Measurements from ENCODE around the gene SP6.

SP6 gene

DNA sequence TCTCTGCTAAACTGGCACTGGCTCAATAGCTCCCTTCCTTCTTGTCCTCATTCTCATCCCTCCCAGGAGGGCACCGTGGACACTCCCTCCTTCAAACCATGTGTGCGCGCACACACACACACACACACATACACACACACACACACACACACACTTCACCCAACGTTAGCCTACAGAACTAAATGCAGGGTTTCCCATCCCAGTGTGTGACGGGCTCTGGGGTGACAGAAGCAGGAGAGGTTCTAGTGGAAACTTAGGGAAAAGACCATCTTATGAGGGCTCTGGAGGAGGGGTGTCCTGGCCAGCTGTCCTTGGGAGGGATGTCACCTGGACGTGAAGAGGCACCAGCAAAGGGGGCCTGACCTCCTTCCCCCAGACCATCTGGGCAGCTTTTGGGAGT is 49.1 kb downstream of the SP6 start:
- TF ChIP-seq ZFX (IDR thresholded peaks at IDR 0.05) = no peak
- TF ChIP-seq, protein P1, sequence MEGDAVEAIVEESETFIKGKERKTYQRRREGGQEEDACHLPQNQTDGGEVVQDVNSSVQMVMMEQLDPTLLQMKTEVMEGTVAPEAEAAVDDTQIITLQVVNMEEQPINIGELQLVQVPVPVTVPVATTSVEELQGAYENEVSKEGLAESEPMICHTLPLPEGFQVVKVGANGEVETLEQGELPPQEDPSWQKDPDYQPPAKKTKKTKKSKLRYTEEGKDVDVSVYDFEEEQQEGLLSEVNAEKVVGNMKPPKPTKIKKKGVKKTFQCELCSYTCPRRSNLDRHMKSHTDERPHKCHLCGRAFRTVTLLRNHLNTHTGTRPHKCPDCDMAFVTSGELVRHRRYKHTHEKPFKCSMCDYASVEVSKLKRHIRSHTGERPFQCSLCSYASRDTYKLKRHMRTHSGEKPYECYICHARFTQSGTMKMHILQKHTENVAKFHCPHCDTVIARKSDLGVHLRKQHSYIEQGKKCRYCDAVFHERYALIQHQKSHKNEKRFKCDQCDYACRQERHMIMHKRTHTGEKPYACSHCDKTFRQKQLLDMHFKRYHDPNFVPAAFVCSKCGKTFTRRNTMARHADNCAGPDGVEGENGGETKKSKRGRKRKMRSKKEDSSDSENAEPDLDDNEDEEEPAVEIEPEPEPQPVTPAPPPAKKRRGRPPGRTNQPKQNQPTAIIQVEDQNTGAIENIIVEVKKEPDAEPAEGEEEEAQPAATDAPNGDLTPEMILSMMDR (conservative IDR thresholded peaks at IDR 0.05) = no peak

DNA sequence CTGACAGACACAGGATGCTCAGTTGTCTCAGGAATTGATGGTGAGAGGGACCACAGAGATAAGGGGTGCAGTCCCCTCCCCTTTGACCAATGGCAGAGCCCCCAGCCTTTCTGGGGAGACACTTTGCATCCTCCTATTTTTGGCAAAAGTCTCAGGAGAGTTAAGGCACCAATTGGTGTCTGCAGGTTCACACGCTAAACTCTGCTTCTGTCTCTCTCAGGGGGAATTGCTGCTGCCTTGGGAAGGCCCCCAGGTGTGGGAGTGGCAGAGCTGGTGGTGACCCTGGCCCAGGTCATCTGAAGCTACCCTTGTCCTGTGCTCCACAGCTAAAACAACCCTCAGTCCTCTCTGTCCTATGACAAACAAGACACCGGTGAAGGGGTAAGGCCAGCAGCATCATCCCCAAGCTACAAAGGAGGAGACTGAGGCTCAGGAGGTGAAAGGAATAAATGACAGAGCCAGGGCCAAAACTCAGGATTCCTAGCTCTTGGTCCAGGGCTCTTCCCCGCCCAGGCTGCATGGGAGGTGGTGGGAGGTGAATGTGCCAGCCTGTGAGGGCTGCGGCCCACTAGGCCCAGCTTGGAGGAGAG is 49.7 kb downstream of the SP6 start:
- no peak overlapping the region for H3K27ac ChIP-seq
- no peak for TF ChIP-seq ZFX (IDR thresholded peaks at IDR 0.05)
- TF ChIP-seq, protein P1 (conservative IDR thresholded peaks at IDR 0.05) = no peak

More for the DNA sequence above, 49.1 kb downstream of the SP6 start:
- no peak overlapping the region for H3K27ac ChIP-seq

DNA sequence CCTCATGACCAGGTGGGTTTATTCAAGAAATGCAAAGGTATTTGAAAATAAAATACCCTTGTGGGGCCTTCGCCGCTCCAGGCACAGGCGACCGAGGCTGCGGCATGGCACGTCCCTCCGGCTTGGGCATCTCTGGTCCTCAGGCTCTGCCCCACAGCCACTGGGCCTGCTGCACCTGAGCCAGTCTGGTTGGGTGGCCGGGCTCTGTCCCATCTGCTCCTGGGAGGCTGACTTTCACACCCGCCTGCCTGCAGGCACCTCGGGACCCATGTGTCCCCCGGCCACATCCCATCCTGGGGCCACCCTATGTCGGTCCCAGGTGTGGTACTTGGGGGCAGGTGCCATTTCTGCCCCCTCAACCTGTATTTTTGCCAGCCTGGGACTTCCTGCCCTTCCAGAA is 50.3 kb downstream of the SP6 start:
- TF ChIP-seq, protein P1 (conservative IDR thresholded peaks at IDR 0.05) = no peak
- TF ChIP-seq ZFX (IDR thresholded peaks at IDR 0.05) = no peak
- H3K27ac ChIP-seq = no peak overlapping the region

DNA sequence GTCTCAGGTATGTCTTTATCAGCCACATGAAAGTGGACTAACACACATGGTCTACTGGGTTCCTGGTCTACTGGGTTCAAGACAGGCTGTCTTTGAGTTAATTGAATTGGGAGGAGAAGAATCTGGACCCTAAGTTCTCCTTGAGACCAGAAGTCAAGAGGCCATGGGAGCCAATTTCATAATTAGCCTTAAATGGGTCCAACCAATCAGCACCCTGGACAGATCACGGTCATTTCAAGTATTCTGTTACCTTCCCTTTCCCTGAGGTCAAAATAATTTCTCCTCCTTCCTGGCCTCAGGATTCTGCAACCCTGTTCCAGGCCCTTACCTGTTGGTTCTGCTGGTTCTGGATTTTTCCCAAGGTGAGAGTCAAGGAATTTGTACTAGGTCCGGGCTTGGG is 53.2 kb downstream of the SP6 start:
- H3K27ac ChIP-seq = no peak overlapping the region
- no peak for TF ChIP-seq ZFX (IDR thresholded peaks at IDR 0.05)
- TF ChIP-seq, protein P1 (conservative IDR thresholded peaks at IDR 0.05) = no peak
